GM10266 (cell line): Measurements from ENCODE around the gene AIPL1.

Experiments
- DNase-seq: peaks from one replicate; pipeline ENCODE4 v3.0.0; 2012; ENCODE audit errors: extremely low spot score
- TF ChIP-seq, protein P1 (sequence below): IDR thresholded peaks from 2 replicates; pipeline ENCODE4 v1.5.1; 2012; ENCODE audit warnings: mild to moderate bottlenecking, low read depth; ENCODE audit not compliant: control insufficient read depth, insufficient read depth; ENCODE audit errors: missing control alignments

The AIPL1 gene

DNA sequence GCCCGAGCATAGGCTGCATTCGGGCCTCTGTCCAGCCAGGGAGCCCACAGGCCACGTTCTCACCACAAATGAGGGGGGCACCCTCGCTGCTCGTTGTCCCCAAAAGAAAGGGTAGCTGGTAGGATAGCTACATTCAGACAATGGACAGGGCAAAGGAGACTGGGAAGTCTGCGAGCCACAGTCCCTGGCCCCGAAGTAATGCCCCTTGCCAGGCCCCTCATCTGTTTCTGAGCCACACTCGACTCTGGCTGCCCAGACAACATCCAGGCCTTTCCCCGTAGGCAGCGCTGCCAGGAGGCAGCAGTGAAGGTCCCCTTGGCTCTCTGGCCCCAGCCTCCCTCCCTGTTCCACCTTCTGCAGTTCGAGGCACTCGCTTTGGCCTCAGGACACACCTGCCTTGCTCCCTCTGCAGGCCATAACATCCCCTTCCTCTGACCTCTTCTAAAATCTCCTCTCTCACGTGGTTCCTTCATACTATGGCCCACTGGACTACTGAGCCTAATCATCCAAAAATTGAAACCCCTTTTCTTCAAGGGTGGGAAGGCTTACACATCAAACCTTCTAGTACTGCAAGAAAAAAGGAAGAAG lies 12.2 kb downstream of the AIPL1 start:
- DNase-seq, result no peak
- TF ChIP-seq, protein P1, sequence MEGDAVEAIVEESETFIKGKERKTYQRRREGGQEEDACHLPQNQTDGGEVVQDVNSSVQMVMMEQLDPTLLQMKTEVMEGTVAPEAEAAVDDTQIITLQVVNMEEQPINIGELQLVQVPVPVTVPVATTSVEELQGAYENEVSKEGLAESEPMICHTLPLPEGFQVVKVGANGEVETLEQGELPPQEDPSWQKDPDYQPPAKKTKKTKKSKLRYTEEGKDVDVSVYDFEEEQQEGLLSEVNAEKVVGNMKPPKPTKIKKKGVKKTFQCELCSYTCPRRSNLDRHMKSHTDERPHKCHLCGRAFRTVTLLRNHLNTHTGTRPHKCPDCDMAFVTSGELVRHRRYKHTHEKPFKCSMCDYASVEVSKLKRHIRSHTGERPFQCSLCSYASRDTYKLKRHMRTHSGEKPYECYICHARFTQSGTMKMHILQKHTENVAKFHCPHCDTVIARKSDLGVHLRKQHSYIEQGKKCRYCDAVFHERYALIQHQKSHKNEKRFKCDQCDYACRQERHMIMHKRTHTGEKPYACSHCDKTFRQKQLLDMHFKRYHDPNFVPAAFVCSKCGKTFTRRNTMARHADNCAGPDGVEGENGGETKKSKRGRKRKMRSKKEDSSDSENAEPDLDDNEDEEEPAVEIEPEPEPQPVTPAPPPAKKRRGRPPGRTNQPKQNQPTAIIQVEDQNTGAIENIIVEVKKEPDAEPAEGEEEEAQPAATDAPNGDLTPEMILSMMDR, result no peak

GRCh38 chr17:6421700-6422604 lies 13.0 kb downstream of the AIPL1 start:
- TF ChIP-seq, protein P1, result peak; percentile 82

GRCh38 chr17:6420173-6420641 lies 14.7 kb downstream of the AIPL1 start:
- TF ChIP-seq, protein P1, result peak; percentile 15
- no peak for DNase-seq

More at GRCh38 chr17:6421700-6422604, 13.0 kb downstream of the AIPL1 start:
- peak; percentile 83 for DNase-seq

GRCh38 chr17:6415616-6416015 lies 19.3 kb downstream of the AIPL1 start:
- TF ChIP-seq, protein P1, result no peak
- DNase-seq, result no peak

DNA sequence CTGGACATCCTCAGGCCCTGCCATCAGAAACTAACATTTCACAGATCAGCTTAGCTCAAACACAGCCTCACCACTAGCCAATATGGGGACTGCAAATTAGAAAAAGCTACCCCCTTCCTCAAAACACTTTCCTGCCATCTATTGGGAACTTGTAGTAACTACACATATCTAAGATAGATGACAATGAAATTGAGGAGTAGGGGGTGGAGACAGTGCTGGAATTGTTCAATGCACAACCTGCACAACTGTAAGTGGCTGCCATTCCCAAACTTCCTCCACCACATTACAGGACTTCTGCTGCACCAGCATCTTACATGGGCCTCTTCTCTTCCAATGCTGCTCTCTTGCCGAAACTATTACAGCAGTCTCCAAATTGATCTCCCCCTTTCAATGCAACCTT lies 21.9 kb downstream of the AIPL1 start:
- peak; percentile 55 for DNase-seq
- TF ChIP-seq, protein P1, result peak; percentile 36

- no peak for DNase-seq
- TF ChIP-seq, protein P1, result no peak
These were observed 26.2 kb downstream of the AIPL1 start for GRCh38 chr17:6408735-6409134.

- TF ChIP-seq, protein P1, result no peak
- no peak for DNase-seq
These were observed 26.6 kb downstream of the AIPL1 start for GRCh38 chr17:6408276-6408675.
